ENCODE measurements around the gene DMXL1.

DMXL1 gene, protein sequence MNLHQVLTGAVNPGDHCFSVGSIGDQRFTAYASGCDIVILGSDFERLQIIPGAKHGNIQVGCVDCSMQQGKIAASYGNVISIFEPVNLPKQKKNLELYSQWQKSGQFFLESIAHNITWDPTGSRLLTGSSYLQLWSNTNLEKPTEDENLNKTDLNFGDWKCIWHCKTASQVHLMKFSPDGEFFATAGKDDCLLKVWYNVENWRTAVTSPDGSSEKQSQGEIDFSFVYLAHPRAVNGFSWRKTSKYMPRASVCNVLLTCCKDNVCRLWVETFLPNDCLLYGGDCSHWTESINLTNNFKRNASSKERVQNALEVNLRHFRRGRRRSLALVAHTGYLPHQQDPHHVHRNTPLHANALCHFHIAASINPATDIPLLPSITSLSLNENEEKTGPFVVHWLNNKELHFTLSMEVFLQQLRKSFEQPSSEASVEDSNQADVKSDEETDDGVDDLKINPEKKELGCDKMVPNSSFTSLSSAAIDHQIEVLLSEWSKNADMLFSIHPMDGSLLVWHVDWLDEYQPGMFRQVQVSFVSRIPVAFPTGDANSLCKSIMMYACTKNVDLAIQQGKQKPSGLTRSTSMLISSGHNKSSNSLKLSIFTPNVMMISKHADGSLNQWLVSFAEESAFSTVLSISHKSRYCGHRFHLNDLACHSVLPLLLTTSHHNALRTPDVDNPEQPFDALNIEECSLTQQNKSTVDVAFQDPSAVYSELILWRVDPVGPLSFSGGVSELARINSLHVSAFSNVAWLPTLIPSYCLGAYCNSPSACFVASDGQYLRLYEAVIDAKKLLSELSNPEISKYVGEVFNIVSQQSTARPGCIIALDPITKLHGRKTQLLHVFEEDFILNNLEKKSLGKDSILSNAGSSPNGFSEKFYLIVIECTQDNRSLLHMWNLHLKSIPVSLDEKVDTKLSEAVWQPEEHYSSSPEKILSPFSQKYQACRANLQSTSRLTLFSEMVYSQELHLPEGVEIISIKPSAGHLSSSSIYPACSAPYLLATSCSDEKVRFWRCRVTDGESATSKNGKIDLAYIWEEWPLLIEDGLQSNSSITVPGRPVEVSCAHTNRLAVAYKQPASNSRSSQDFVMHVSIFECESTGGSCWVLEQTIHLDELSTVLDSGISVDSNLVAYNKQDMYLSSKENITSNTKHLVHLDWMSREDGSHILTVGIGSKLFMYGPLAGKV (N-terminal part only)

DNA sequence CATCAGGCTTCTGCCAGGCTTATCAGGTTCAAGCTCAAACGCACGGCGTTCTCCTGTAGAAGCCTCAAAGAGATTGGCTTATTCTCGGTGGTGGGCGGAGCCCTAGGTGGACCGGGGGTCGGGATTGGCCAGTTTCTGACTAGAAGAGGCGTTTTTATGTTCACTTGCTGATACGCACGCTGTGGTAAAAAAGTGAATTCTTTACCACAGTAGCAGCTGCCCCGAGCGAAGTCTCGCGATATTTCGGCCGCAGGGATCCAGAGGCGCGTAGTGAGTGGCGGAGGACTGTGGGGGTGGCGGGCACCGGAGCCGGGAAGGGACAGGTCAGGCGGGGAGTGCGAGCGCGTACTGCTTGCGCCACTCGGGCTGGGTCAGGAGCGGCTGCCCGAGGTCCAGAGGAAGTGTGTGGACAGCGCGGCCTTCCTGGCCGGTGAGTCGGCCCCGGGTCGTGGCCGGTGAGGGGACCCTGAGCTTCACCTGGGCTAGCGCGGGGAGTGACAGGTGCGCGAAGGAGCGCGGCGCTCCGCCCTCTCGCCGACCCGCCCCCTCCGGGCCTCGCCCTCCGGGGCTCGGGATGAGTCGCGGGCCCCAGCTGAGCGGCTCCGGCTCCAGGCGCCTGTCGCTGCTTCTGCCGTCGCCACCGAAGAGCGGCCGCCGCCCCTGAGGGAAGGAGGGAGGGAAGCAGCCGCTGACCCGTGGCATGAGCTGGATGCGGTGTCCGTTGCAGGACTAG lies at the start of gene DMXL1:
Gene DMXL1 (plus strand): TSS at position 260 of the 733 bp plus-strand sequence. CDS start 483 bp downstream, outside the sequence.
- DNase-seq (ENCODE audit: low spot score), result peak; percentile 95

DNA sequence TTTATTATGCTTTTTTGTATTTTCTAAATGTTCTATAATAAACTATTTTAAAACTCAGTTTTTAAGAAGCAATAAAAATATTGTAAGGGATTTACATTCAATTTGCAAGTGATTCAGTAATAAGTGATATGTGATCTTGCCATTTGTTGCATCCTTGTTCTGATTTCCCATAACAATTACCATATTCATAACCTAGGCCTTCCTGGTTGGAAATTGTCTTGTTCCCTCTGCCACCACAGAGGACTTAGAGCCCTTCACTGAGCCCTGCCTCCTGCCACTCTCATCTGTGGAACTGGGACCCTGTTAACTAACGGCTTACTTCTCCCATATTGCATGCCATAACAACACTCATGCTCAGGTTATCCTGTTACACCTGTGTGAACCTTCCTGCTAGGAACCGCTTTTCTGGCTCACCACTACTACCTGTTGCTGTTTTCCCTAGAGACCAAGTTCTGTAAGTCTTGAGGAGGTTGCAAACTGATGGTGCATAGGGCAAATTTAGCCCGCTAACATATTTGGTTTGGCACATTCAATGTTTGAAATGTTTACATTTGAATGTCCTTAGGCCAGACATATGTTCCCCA lies 49.6 kb upstream of the DMXL1 start:
- DNase-seq (ENCODE audit: low spot score), result no peak

- peak; percentile 58 for DNase-seq (ENCODE audit: low spot score)
Observed at GRCh38 chr5:119022017-119022745, 48.7 kb upstream of the DMXL1 start.

- no peak for DNase-seq (ENCODE audit: low spot score)
Observed at GRCh38 chr5:119022773-119023172, 48.1 kb upstream of the DMXL1 start.

GRCh38 chr5:119028575-119028974 lies 42.3 kb upstream of the DMXL1 start:
- no peak for DNase-seq (ENCODE audit: low spot score)

DNA sequence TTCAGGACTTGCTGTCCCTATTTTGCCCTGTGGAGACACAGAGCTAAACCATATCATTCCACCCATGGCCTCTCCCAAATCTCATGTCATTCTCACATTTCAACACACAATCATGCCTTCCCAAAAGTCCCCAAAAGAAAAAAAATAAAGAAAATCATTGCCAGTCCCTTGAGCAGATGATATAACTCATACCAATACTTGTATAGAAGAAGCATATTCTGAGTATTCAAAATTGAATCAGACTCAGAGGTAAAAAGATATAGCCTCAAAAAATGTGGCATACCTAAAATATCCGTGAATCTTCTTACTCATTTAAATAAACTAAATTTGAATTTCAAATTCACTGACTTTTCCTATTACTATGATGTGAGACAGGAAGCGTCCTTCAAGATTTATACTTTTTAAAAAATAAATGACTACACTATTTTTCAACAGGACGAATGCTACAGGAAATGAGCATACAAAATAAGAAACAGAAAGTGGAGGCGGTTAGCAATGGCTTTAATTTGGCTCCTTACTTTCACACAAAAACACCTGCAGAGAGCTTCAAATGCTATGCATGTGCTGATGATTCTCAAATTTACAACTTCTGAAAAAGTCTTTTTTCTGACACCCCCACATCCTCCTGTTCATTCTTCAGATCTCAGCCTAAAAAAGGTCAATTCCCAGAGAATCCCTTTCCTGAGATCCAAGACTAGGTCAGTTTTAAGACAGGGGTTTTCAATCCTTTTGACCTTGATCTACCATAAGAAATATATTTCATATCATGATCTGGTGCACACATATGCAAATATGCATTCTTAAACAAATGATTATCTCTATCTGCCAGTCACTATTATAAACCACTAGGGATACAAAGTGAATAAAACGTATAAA lies 39.6 kb upstream of the DMXL1 start:
- no peak for DNase-seq (ENCODE audit: low spot score)

DNA sequence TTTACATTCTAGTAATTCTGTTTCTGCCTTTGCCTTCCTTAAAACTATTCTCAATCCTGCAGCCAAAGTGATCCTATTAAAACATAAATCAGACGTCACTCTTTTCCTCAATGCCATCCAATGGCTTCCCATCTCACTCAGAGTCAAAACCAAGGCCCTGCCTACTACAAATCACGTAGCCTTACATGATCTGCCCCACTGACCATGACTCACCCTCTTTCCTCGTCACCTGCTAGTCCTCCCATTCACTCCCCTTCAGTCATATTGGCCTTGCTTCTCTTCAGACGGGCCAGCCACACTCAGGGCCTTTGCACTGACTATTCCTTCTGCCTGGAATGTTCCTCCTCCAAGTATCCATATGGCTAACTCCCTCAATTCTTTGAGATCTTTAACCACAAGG lies 39.0 kb upstream of the DMXL1 start:
- DNase-seq (ENCODE audit: low spot score), result no peak

GRCh38 chr5:119032656-119033055 lies 38.2 kb upstream of the DMXL1 start:
- DNase-seq (ENCODE audit: low spot score), result no peak

- DNase-seq (ENCODE audit: low spot score), result no peak
Observed at GRCh38 chr5:119033135-119033534, 37.8 kb upstream of the DMXL1 start.

DNA sequence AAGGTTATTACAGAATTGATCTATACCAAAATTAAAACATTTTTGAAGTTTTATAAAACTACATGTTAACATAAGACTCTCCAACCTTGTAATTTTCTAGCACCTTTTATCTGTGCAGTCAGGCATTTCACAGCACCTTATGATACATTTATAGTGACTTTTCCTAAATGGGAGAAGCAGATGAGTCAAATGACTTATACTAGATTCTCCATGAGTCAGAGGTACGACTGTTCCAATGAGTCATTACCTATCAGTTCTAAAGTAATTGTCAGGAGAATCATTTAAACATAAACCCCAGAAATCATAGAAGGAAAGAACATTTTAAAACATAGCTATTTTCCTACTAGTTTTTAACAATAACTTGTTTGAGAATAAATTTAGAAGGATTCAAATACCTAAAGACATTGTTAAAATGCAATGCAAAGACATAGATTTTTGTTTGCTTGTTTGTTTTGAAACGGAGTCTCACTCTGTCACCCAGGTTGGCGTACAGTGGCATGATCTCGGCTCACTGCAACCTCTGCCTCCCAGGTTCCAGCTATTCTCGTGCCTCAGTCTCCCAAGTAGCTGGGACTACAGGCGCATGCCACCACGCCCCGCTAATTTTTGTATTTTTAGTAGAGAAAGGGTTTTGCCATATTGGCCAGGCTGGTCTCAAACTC lies 34.7 kb upstream of the DMXL1 start:
- peak; percentile 71 for DNase-seq (ENCODE audit: low spot score)

GRCh38 chr5:119037496-119038215 lies 33.2 kb upstream of the DMXL1 start:
- peak; percentile 4 for DNase-seq (ENCODE audit: low spot score)

GRCh38 chr5:119048246-119048645 lies 22.6 kb upstream of the DMXL1 start:
- no peak for DNase-seq (ENCODE audit: low spot score)

- peak; percentile 81 for DNase-seq (ENCODE audit: low spot score)
Observed at GRCh38 chr5:119049824-119050449, 20.9 kb upstream of the DMXL1 start.

DNA sequence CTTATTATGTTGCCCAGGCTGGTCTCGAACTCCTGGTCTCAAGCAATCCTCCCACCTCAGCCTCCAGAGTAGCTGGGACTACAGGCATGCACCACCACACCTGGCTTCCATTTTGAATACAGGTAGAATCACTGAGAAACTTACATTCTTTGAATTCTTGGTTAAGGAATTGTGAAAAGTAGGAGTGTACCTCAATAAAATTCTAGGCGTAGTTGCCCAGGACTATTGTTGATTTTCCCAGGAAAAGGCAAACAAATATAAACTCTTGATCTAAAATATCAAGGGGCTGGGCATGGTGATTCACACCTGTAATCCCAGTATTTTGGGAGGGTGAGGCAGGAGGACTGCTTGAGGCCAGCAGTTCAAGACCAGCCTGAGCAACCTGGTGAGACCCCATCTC lies 16.8 kb upstream of the DMXL1 start:
- DNase-seq (ENCODE audit: low spot score), result no peak

DNA sequence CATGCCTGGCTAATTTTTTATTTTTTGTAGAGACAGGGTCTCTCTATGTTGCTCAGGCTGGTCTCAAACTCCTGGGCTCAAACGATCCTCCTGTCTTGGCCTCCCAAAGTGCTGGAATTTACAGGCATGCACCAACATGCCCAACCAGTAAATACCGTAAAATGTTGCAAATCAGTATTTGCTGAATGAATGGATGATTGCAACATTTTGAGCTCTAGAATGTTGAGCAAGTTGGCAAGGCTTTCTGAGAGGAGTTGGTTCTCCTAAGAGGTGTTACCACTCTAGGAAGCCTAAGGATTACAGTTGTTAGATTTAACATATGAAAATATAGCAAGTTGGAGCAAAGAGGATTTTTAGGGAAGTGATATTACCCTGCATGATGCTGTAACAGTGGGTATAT lies 15.6 kb upstream of the DMXL1 start:
- no peak for DNase-seq (ENCODE audit: low spot score)

GRCh38 chr5:119058979-119059529 lies 11.8 kb upstream of the DMXL1 start:
- no peak for DNase-seq (ENCODE audit: low spot score)

GRCh38 chr5:119059740-119060255 lies 11.1 kb upstream of the DMXL1 start:
- DNase-seq (ENCODE audit: low spot score), result no peak
